NB4 (cell line): Measurements from ENCODE around the gene DPYSL4.

Source experiments
- POLR2A ChIP-seq: IDR thresholded peaks from 2 replicates; pipeline ENCODE4 v1.6.1; 2011; ENCODE audit warnings: mild to moderate bottlenecking; ENCODE audit not compliant: insufficient read length; ENCODE audit errors: extremely low read depth
- TF ChIP-seq, protein P1 (sequence below): IDR thresholded peaks from one replicate; pipeline ENCODE4 v1.5.1; 2012; ENCODE audit warnings: low read depth, low read length
- TF ChIP-seq, protein P2 (sequence below): IDR thresholded peaks from 2 replicates; pipeline ENCODE4 v1.6.1; 2011; ENCODE audit warnings: low read depth, low read length

DNA sequence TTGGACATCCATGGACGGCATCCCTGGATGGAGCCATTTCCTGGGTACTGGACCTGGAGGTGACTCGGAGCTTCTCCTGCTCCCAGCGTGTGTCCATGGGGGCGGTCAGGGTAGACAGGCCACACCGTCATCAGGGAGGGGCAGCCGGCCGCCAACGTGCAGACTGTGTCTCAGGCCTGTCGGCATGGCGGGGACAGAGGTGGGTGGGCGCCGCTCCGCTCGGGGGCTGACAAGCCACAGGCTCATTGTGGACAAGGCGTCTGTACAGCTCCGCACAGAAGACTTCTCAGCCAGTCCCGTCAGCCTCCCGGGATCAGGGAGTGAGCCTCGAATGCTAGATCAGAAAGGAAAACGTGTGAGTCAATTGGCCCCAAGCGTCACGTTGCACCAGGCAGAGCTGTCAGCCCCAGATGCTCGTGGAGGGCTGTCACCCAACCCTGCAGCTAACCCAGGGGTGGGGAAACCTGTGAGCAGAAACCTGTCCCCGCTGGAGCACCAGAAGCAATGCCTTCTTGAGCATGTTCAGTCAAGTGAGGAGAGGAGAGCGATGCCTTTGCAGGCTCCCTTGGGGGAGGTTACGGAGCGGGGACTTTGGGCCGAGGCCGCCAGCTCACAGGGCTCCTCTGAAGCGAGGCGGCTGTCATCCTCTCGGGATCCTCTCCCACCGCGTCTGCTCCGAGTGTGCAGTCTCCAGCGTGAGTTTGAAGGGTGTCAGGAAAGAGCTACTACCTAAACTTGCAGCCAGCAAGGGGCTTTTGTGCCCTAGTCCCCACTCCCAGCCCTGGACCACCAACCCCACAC lies 16.0 kb upstream of the DPYSL4 start:
- TF ChIP-seq, protein P1, sequence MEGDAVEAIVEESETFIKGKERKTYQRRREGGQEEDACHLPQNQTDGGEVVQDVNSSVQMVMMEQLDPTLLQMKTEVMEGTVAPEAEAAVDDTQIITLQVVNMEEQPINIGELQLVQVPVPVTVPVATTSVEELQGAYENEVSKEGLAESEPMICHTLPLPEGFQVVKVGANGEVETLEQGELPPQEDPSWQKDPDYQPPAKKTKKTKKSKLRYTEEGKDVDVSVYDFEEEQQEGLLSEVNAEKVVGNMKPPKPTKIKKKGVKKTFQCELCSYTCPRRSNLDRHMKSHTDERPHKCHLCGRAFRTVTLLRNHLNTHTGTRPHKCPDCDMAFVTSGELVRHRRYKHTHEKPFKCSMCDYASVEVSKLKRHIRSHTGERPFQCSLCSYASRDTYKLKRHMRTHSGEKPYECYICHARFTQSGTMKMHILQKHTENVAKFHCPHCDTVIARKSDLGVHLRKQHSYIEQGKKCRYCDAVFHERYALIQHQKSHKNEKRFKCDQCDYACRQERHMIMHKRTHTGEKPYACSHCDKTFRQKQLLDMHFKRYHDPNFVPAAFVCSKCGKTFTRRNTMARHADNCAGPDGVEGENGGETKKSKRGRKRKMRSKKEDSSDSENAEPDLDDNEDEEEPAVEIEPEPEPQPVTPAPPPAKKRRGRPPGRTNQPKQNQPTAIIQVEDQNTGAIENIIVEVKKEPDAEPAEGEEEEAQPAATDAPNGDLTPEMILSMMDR: no peak
- TF ChIP-seq POLR2A: no peak
- TF ChIP-seq, protein P2, sequence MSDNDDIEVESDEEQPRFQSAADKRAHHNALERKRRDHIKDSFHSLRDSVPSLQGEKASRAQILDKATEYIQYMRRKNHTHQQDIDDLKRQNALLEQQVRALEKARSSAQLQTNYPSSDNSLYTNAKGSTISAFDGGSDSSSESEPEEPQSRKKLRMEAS: no peak
